Stimulated activated CD8-positive, alpha-beta memory T cell treated with anti-CD3 and anti-CD28 coated beads, Interleukin-2, amount 100 ng/mL, for 48 hours (primary cell): ENCODE results near the gene KDM3B.
"Not testable (repeated sequence)": the region's sequence is repeated elsewhere in the genome, so short reads cannot be mapped to it uniquely, and the experiment has no call there.

ENCODE experiments used
- DNase-seq, 2 donors: peaks; one replicate each; pipeline ENCODE4 v3.0.0-alpha.2; 2020; ENCODE audit warnings: low read depth in 2 of 2

KDM3B gene

GRCh38 chr5:138466125-138466899 is 113.8 kb downstream of the KDM3B start:
- DNase-seq, result no peak

- DNase-seq, result no peak
Observed at GRCh38 chr5:138466900-138467710, 114.6 kb downstream of the KDM3B start.

- no peak for DNase-seq
Observed at GRCh38 chr5:138467711-138468132, 115.2 kb downstream of the KDM3B start.

- DNase-seq, result no peak
Observed at GRCh38 chr5:138468133-138468965, 115.9 kb downstream of the KDM3B start.

GRCh38 chr5:138468966-138469539 is 116.6 kb downstream of the KDM3B start:
- DNase-seq, result no peak

GRCh38 chr5:138469540-138470321 is 117.2 kb downstream of the KDM3B start:
- no peak for DNase-seq

- no peak for DNase-seq
Observed at GRCh38 chr5:138470322-138471051, 118.0 kb downstream of the KDM3B start.

- DNase-seq, result no peak
Observed at GRCh38 chr5:138471052-138471361, 118.5 kb downstream of the KDM3B start.

- DNase-seq, result no peak
Observed at GRCh38 chr5:138472353-138472752, 119.9 kb downstream of the KDM3B start.

- DNase-seq, result not testable (repeated sequence)
Observed at GRCh38 chr5:138473151-138473550, 120.7 kb downstream of the KDM3B start.

GRCh38 chr5:138476918-138477317 is 124.4 kb downstream of the KDM3B start:
- no peak for DNase-seq

GRCh38 chr5:138482638-138483037 is 130.2 kb downstream of the KDM3B start:
- no peak for DNase-seq
